HUDEP-2 (cell line): ENCODE results near the gene SLC35D1.
"Not testable (repeated sequence)": the region's sequence is repeated elsewhere in the genome, so short reads cannot be mapped to it uniquely, and the experiment has no call there.

Experiments used
- DNase-seq, 76 experiments: peaks; one replicate each; lab custom pipeline; 2025; ENCODE audit not compliant: unreplicated experiment in 76 of 76; lab: John Stamatoyannopoulos, UW

Gene SLC35D1

GRCh38 chr1:67053785-67054772, at the start of gene SLC35D1:
Gene SLC35D1 (minus strand): TSS chr1:67054148. CDS start chr1:67054013, 135 bp downstream.
- DNase-seq = peak in 58 of 76 experiments; percentile 13 to 82 (median 46)

- no peak for DNase-seq
These were observed 49.6 kb upstream of the SLC35D1 start for GRCh38 chr1:67103548-67103947.

GRCh38 chr1:67100833-67101232, 46.9 kb upstream of the SLC35D1 start:
- no peak for DNase-seq

GRCh38 chr1:67097305-67097704, 43.4 kb upstream of the SLC35D1 start:
- no peak for DNase-seq

GRCh38 chr1:67094191-67094590, 40.2 kb upstream of the SLC35D1 start:
- DNase-seq = no peak

GRCh38 chr1:67089685-67090208, 35.8 kb upstream of the SLC35D1 start:
- no peak for DNase-seq

GRCh38 chr1:67088440-67088839, 34.5 kb upstream of the SLC35D1 start:
- DNase-seq = no peak

GRCh38 chr1:67085326-67085725, 31.4 kb upstream of the SLC35D1 start:
- no peak for DNase-seq

- no peak for DNase-seq
These were observed 30.9 kb upstream of the SLC35D1 start for GRCh38 chr1:67084765-67085318.

GRCh38 chr1:67078291-67078690, 24.3 kb upstream of the SLC35D1 start:
- DNase-seq = no peak

- no peak for DNase-seq
These were observed 23.6 kb upstream of the SLC35D1 start for GRCh38 chr1:67077593-67077992.

GRCh38 chr1:67072749-67073148, 18.8 kb upstream of the SLC35D1 start:
- DNase-seq = no peak

GRCh38 chr1:67067655-67068054, 13.7 kb upstream of the SLC35D1 start:
- not testable (repeated sequence) for DNase-seq

- DNase-seq = no peak
These were observed 8.5 kb upstream of the SLC35D1 start for GRCh38 chr1:67062412-67062811.

GRCh38 chr1:67061266-67061665, 7.3 kb upstream of the SLC35D1 start:
- DNase-seq = no peak

GRCh38 chr1:67060811-67061218, 6.9 kb upstream of the SLC35D1 start:
- peak in 6 of 76 experiments; percentile 0 to 32 (median 16) for DNase-seq

- no peak for DNase-seq
These were observed 5.4 kb upstream of the SLC35D1 start for GRCh38 chr1:67059346-67059745.

GRCh38 chr1:67058761-67059160, 4.8 kb upstream of the SLC35D1 start:
- no peak for DNase-seq

GRCh38 chr1:67058242-67058641, 4.3 kb upstream of the SLC35D1 start:
- DNase-seq = no peak

GRCh38 chr1:67053535-67053784, 488 bp downstream of the SLC35D1 start:
- DNase-seq = peak in 34 of 76 experiments; percentile 13 to 60 (median 34)

GRCh38 chr1:67052741-67053534, 1.0 kb downstream of the SLC35D1 start:
- DNase-seq = peak in 13 of 76 experiments; percentile 1 to 54 (median 26)
